Kidney tubule cell (primary cell): Measurements from ENCODE around the gene NLN.
"Not testable (repeated sequence)": the region's sequence is repeated elsewhere in the genome, so short reads cannot be mapped to it uniquely, and the experiment has no call there.

ENCODE experiments used
- DNase-seq: peaks from one replicate; pipeline ENCODE4 v3.0.0-alpha.2; 2018; ENCODE audit warnings: low spot score

NLN gene

DNA sequence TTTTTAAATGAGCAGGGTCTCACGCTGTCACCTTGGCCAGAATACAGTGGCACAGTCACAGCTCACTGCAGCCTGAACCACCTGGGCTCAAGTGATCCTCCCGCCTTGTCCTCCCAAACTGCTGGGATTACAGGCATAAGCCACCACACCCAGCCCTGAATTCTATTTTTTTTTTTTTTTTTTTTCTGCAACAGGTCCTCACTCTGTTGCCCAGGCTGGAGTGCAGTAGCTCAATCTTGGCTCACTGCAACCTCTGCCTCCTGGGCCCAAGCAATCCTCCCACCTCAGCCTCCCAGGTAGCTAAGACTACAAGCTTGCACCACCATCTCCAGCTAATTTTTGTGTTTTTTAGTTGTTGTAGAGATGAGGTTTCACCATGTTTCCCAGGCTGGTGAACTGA lies 51.0 kb downstream of the NLN start:
- not testable (repeated sequence) for DNase-seq

DNA sequence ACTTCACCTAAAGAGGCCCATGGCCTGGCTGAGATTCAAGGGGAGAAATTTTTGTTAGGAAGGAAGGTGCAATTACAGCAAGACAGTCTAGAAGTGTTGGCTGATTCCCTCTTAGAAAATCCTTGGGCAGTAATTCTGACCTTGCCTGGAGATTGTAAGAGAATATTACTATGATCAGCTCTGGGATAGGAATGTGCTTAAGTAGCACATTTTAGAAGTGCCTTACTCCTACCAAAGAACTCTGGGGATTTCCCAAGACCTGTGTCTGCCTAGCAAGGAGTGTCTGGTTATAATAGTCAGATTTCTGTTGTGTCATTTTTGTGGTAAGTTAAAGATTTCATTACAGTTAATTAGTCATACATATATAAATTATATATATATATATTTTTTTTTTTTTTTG lies 52.3 kb downstream of the NLN start:
- DNase-seq = peak; percentile 89

DNA sequence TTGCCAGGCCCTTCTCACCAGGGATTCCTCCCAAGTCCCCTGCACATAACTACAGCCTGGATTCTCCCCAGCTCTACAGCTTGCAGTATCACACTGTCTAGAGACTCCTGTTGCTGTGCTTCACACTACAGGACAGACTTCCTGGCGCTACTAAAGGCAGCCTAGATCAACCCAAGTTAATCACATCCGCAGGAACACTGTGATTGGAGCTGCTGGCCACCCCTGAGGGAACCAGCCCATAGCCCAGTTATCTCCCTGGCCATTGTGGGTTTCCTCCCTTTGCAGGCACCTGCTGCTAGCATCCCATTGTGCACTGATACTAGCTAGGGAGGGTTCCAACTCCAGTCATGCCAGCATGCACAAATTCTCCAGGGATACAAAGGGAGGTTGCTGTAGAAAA lies 53.5 kb downstream of the NLN start:
- no peak for DNase-seq

DNA sequence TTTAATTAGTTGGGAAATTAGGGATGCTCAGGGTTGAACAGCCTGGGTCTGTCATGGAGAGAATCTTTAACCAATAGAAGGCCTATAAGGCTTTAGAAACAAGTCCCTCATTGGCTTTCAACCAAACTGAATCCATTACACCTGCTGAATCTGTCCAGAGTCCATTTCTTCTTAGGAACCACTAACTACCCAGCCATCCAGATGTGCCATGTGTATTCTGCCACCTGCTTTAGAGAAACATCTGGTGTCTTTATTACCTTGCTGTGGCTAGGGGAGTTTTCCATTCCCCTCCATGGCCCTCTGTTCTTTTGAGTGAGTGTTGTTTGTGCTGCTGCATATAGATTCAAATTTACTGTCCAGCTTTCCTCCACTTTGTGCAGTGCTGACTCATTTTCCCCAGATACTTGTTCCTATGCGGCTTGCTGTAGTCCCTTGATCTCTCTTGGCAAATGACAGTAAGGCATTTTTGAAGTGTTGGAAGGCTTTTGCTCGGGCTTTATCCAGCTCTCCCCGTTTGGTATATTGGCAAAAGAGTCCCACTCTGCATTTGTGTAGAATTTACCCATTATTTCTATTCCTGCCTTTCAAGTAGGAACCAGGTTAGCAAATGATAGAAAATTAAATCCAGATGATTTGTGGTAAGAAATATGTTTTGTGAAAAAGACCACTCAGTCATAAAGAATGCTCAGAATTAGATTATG lies 54.6 kb downstream of the NLN start:
- no peak for DNase-seq

DNA sequence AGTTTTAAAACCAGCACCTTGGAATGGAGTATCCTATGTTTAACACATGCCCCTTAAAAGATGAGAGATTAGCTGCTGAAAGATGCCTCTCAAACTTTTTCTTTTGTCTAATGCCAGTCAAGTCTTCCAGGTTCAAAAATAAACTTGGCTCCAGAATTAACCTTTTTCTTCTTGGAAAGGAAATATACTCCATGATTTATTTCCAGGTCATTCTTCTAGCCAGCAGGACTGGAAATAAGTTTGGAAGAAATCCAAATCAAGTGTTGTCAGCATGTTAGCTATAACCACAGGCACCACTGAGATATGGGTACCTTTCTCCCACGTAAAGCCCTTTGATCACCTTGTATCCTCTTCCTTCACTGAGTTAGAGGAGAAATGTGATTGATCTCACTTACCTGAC lies 56.1 kb downstream of the NLN start:
- no peak for DNase-seq

DNA sequence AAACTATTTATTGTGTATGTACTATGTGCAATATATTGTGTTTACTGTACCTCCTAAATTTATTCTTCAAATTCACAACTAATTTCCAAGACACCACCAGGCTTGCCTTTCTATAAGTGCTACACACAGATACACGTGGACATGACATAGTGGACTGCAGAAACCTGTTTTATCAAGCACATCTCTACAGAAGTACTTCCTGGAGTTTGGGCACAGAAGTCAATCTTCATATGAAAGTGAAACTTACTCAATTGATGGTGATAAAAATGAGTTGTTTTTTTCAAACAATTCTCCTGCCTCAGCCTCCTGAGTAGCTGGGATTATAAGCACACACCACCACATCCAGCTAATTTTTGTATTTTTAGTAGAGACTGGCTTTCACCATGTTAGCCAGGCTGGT lies 57.6 kb downstream of the NLN start:
- no peak for DNase-seq

DNA sequence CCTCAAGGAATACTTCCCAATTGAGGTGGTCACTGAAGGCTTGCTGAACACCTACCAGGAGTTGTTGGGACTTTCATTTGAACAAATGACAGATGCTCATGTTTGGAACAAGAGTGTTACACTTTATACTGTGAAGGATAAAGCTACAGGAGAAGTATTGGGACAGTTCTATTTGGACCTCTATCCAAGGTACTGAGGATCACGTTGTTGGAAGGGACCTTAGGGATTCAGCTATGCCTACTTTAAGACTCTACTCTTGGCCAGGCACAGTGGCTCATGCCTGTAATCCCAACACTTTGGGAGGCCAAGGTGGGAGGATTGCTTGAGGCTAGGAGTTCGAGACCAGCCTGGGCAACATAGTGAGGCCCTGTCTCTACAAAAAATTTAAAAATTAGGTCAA lies 66.3 kb downstream of the NLN start:
- not testable (repeated sequence) for DNase-seq

DNA sequence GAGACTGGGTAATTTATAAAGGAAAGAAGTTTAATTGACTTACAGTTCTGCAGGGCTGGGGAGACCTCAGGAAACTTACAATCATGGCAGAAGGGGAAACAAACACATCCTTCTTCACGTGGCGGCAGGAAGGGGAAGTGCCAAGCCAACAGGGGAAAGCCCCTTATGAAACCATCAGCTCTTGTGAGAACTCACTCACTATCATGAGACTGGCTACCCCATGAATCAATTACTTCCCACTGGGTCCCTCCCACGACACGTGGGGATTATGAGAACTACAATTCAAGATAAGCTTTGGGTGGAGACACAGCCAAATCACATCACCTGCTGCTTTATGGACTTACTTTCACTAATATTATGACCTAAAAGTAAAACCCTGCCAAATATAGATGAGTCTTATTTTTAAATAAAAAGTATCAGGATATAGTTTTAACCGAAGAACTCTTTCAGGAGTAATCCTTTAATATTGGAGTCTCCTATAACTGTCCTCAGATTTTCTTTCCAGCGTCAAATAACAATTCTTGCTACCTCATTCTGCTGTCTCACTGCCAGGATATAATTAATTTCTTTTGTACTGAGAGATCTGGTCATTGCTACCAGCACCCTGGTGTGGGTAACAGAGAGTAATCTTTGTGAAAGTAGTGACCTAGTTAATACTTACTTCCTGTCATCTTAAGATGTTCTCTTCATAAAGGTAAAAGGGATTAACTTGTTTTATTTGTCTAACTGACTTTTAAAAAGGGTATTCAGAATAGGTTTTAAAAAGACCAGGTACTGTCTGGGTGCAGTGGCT lies 68.6 kb downstream of the NLN start:
- peak; percentile 31 for DNase-seq

DNA sequence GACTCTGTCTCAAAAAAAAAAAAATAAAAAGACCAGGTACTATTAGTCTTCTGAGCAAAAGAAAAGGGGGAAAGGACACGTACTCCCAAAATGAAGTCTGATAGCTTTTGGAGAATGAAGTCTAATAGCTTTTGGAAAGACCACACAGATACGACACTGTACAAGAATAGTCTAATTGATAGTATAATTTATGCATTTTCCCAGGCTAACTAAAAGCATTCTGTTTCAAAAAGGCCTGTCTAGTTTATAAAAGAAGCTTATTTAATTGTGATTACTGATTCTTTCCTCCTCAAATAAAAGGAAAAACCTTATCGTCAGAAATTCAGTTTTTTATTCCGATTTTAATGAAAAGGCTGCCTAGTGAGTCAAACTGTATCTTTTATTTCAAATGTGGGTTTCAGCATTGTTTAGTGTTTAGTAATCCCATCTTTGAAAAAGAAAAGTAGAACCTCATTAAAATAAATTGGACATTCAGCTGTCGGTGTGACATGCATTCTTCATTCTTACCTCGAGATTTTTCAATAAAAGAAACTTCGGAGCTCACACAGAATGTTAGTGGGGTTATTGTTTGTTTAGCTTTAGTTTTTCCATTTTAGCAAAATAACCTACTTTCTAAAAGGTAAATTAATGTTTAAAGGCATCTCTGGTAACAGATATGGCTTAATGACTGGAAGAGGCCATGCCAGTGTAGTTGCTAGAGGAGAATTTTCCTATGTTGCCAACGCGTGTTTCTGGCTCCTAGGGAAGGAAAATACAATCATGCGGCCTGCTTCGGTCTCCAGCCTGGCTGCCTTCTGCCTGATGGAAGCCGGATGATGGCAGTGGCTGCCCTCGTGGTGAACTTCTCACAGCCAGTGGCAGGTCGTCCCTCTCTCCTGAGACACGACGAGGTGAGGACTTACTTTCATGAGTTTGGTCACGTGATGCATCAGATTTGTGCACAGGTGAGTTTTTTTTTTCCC lies 70.0 kb downstream of the NLN start:
- DNase-seq = peak; percentile 24

DNA sequence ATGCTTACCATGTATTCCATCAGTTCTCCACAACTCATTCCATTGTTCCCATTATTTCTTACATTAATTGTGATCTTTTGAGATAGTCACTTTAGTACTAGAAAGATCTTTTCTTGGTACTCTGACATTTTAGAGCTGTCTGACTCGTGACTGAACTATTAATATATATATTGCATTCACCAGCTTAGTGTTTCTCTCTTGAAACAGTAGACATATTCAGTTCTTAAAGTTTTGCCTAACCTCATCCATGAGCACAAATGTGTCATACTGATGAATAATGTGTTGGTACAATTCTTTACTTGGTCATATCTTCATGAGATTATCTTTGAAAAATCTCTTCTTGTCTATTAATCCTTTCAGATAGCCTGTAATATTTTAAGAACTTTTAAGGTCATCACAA lies 74.3 kb downstream of the NLN start:
- DNase-seq = peak; percentile 17

DNA sequence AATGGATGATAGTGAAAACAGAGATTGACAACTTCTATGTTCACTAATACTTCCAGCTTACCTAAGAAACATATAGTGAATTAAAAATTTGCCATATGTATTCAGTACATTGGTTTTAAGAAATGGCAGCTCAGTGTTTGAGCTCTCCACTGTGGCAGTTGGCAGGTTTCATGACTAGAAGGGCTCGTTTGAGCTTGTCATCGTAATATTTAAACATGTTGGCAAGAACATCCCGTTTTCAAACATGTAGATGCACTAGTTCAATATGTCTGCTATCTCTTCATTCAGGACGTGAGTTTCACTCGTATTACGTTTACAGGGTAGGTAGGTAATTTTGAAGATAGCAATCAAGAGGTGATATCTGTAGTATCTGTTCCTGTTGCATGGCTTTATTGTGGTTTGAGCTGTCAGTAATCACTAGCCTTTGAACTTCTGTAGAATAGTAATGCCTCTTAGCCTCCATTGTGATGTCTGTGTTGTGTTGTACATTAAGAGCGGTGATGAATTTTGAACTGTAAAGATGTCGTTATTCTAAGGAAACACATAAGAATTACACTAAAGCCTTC lies 74.8 kb downstream of the NLN start:
- DNase-seq = no peak

DNA sequence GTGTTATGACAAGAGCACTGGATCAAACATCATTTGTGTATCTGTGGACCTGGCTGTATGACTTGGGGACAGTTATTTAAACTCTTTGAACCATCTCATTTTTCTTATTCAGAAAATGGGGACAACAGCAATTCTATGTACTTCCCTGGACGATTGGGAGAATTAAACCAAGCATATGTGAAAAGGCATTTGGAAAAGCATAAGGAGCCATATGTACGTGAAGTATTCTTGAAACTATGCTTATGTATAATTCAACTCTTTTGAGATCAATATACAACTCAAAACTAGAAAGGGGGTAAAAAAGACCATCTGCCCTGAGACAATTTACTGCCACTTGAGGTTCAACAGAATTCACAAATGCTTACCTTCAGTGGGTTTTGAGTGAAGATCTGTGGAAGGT lies 75.5 kb downstream of the NLN start:
- DNase-seq = no peak

DNA sequence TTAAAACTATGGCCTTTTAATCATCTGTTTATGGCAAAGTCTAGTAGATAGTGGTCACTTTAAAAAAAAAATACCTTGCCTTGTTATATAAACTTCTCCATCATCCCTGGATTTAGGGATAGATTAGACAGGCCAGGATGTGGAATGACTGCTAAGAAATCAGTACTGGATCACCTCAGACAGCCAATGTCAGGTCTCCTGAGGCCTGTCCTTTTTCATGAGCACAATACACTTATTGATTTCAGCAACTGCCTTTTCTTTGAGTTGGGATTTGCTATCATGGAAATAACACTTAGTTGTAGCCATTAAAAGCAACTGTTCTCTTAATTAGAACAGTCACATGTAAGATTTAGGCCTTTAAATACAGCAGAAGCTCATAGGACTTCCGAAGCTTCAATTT lies 77.9 kb downstream of the NLN start:
- DNase-seq = no peak

DNA sequence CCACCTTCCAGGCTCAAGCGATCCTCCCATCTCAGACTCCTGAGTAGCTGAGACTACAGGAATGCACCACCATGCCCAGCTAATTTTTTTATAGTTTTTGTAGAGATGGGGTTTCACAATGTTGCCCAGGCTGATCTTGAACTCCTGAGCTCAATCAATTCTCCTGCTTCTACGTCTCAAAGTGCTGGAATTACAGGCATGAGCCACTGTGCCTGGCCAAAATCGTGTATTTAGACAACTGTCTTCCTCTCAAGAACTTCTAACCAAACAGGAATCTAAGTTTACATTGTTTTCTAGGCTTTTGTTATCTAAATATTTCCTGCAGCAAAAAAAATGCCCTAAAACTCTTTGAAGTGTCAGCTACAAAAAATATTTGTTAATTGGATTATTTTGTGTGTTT lies 78.8 kb downstream of the NLN start:
- DNase-seq = no peak

DNA sequence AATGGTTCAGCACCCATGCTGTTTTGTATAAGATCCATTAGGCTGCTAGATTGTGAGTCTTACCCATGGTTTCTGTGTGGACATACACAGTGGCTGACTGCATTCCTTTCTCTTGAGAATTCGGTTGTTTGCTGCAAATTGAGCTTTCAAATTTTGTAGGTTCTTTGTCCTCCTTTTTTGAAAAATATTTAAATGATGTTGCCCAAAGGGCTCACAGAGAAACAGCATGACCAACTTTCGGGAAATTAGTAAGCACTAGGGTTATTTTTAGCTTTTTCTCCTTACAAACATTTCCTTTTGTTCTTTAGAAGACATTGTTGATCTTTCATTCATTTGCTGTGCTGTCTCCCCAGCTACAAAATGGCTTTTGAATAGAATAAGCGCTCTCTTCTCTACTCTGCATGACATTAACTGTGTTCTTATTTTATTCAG lies 79.4 kb downstream of the NLN start:
- peak; percentile 16 for DNase-seq

DNA sequence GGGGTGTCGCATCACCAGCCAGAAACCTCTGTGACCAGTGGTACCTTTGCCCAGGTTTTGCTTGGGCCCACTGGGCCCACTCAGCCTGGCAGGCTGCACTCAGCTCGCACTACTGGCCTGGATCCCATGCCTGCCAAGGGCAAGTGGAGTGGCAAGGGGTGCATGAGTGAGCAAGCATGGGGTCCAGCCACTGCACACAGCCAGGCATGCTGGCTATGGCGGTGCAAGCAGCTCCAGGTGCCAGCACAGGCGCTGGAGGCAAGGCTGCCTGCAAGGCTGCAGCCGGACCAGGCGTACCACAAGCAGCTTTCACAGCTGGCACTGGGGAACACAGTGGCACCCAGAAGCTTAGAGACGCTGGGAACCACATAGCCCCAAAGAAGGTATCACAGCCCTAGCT lies 80.1 kb downstream of the NLN start:
- no peak for DNase-seq

DNA sequence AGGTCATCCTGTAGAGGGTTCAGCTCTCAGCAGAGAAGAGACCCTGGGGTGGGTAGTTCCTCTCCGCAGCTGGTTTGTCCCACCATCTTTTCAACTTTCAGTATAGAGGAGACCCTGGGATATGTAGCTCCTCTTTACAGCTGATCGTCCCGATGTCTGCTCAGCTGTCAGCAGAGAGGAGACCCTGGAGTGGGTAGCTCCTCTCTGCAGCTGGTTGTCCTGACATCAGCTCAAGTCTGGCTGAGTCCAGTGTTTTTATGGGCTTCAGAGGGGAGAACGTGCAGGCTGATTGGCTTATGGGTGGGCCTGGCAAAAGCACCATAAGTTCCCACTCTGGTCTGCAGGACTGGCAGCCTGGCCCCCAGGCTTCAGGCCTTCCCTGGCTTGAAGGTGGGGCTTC lies 80.8 kb downstream of the NLN start:
- no peak for DNase-seq

DNA sequence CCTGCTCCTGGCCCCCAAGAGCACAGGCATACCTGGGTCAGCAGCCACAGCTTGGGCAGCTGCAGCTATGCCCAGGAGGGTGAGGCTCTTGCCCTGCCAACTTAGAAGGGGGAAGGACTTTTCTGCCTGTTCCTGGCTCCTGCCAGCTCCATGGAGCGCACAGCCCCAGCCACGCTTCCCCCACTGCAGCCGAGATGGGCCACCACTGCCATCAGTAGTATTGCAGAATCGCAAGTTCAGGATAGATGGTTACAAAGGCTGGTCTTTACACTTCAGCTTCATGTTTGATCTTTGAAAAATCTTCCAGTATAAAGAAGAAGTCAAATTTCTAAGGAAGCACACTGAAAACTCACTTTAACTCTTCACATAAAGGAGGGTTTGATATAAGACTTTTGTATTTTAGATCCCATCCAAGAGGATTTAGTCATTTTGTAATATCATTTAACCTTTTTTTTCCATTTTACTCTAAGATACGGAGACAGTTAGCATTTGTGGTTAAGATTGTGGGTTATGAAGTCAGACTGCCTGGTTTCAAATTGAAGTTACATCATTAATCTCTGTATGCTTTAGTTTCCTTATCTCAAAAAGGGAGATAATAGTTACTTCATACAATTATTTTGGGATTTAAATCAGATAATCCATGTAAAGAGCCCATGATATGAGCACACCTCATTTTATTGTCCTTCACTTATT lies 81.8 kb downstream of the NLN start:
- DNase-seq = no peak

DNA sequence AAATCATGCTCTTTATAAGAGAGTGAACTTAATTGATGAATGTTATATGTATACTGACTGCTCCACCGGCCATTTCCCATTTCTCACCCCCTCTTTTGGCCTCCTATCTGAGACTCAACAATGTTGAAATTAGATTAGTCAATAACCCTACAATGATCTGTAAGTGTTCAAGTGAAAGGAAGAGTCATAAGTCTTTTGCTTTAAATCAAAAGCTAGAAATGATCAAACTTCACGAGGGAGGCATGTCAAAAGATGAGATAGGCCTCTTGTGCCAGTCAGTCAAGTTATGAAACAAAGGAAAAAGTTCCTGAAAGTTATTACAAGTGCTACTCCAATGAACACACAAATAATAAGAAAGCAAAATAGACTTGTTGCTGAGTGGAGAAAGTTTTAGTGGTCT lies 83.1 kb downstream of the NLN start:
- DNase-seq = no peak

DNA sequence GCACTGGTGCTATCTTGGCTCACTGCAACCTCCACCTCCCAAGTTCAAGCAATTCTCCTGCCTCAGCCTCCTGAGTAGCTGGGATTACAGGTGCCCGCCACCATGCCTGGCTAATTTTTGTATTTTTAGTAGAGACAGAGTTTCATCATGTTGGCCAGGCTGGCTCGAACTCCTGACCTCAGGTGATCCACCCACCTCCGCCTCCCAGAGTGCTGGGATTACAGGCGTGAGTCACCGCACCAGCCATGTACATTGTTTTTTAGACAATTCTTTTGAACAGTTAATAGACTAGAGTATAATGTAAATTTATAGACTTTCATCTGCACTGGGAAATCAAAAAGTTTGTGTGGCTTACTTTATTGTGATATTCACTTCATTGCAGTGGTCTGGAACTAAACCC lies 85.5 kb downstream of the NLN start:
- not testable (repeated sequence) for DNase-seq

DNA sequence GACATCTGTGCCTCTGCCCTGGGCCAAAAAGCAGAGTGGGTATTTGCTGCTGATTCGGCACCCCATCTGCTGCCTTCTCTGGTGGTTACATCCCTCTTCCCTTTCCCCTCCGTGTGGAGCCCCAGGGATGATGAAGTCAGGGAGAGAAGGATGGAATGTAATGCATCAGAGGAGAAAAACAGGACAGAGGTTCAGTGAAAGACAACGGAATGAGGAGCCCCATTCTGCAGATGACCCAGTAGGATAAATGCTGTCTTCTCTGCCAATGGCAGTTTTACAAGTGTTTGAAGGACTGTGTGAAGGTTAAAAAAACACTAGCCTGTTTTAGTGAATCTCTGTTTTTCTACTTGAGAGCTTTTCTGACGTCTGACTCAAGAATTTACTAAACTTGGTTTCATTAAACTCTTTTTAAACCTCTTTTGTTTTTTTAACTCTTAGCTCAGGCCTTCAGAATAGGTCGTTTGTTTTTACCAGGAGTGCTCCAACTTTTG lies 86.3 kb downstream of the NLN start:
- DNase-seq = peak; percentile 8
